ENCODE measurements around the gene MLH3.
A peak's percentile ranks its signal among the peaks of the same experiment; 100 is the strongest.

DNA sequence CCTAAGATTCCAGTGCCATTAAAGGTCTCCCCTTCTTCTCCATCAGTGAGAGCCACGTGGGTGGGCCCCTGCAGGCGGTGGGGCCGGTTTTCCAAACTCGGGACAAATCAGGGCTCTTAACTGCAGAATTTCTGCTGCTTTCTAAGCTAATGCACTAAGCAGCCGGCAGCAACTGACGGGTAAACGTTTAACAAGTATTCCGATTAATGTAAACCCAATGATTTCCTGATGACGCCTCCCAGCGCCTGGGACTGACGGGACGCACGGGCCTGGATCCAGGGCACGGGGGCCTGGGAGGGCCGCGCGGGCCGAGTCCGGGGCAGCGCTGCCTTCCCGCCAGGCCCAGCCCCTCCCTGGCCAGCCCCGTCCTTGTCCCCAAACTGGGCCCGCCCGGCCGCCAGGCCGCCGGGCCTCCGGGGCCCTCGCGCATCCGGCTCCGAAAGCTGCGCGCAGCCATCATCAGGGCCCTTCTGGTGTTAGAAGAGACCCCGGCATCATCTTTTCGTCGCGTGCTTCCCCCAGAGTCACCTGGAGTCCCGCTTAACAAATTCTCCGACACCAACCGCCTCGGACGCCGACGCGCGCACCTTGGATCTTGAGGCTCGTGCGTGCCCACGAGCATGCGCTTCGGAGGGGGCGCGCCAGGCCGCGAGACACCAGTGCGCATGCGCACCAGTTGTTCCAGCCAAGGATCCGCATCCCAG lies at the start of gene MLH3:
- TF ChIP-seq, protein P1, sequence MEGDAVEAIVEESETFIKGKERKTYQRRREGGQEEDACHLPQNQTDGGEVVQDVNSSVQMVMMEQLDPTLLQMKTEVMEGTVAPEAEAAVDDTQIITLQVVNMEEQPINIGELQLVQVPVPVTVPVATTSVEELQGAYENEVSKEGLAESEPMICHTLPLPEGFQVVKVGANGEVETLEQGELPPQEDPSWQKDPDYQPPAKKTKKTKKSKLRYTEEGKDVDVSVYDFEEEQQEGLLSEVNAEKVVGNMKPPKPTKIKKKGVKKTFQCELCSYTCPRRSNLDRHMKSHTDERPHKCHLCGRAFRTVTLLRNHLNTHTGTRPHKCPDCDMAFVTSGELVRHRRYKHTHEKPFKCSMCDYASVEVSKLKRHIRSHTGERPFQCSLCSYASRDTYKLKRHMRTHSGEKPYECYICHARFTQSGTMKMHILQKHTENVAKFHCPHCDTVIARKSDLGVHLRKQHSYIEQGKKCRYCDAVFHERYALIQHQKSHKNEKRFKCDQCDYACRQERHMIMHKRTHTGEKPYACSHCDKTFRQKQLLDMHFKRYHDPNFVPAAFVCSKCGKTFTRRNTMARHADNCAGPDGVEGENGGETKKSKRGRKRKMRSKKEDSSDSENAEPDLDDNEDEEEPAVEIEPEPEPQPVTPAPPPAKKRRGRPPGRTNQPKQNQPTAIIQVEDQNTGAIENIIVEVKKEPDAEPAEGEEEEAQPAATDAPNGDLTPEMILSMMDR (IDR thresholded peaks at IDR 0.05 in 4 of 5, conservative IDR thresholded peaks at IDR 0.05 in 1 of 5) = no peak
- peak; percentile 63 to 69 for TF ChIP-seq POLR2A (IDR thresholded peaks at IDR 0.05)
